Hematopoietic multipotent progenitor cell treated with erythropoietin and hydrocortisone succinate and interleukin-3 and kit ligand, for 6 days (in vitro differentiated cells): Measurements from ENCODE around the gene STK10.
"Not testable (repeated sequence)": the region's sequence is repeated elsewhere in the genome, so short reads cannot be mapped to it uniquely, and the experiment has no call there.

Experiments used
- DNase-seq: peaks from one replicate; pipeline ENCODE4 v3.0.0-alpha.2; 2015

STK10 gene

DNA sequence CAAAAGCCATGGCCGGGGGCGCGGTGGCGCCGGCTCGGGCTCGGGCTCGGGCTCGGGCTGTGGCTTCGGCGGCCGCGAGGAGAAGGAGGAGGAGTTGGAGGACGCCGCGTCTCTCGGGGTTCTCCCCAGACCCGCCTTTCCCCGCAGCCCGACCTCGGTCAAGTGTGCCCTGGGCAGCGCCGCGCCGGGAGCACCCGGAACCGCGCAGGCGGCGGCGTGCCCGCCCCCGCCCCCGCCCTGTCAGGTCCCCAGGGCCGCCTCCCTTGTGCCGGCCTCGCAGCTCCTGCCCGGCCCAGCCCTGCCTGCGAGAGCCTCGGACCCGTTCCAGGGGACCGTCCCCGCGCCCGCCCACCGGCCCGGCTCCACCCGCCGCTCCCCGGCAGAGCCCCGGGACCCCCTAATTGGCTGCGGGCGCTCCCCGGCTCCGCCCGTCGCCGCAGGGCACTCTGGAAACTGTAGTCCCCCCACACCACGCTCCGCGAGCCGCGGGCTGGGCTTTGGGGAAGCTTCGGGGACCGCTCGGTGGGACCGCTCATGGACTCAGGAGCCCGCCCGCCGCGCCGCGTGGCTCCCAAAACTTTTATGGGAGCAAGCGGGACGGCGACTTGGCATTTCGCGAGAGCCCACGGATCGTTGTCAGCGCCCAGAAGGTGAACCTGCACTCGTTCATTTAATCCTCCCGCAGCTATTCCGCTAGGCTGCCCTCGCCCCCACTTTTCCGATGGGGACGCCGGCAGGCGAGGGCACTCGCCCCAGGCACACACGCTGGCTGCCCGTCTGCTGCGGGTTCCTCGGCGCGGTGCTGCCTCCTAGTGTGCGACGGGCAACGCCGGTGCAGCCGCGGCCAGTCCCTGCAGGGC is at the start of gene STK10:
STK10 (minus strand) TSS at position 192 of the 860 bp plus-strand sequence; CDS start at position 10, 182 bp downstream.
- peak; percentile 93 for DNase-seq

GRCh38 chr5:172235827-172236736 is 48.1 kb upstream of the STK10 start:
- DNase-seq = no peak

DNA sequence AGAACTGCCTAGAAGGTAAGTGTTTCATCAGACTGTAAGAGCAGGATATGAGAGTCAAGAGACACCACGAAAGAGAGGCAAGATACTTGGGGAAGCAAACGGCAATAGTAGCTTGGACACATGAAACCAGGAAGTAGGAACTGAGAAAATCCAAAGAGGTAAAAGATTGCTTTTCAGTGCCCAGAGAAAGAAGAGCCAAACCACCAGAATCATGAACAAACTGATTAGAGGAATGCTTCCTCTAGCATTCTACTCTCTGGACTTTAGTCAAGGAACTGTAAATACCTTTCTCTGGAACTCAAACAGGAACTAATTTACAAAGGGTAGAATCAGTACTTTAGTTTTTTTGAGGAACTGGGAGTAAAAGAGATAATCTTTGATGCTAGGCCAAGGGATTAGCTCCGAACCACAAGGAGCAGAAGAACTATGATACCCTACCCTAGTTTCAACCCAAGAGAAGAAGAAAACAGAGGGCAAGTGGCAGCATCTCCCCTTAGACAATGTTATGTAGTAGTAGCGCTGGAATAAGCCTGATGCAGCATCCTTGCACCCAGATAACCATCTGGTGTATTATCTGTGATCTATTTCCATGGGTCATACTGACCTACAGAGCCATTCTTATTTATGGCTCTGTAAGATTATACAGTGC is 47.2 kb upstream of the STK10 start:
- DNase-seq = peak; percentile 4

DNA sequence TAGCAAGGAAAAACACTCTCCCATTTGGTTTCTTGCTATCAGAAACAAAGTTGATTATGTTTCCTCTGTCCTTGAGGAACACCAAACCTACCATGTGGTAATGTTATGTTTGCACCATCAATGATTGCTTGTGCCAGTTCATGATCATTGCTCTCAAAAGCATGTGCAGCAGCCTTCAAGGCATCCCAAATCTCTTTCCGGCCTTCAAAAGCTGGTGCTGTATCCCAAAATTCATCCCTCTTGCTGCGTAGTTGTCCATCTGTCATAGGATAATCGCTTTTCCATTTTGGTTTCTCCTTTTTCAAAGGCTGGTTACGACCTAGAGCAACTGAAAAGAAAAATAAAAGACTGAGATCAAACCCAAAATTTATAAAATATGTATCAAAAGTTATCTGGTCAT is 46.0 kb upstream of the STK10 start:
- no peak for DNase-seq

DNA sequence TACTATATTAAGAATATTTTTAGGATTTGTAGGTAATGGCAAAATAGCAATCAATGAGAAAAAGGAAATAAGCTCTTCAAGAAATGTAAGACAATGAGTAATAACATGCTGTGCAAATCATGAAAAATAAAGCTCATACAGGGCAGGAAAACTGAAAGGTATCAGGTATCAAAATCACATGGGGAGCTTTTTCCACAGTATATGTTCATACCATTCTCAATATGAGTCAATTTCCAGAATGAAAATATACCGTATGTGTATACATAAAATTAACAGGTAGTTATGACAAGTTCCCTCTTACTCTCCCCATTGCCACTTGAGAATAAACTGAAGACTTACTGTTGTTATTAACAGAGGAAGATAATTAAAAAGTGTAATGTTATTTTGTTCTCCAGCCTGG is 41.9 kb upstream of the STK10 start:
- no peak for DNase-seq

DNA sequence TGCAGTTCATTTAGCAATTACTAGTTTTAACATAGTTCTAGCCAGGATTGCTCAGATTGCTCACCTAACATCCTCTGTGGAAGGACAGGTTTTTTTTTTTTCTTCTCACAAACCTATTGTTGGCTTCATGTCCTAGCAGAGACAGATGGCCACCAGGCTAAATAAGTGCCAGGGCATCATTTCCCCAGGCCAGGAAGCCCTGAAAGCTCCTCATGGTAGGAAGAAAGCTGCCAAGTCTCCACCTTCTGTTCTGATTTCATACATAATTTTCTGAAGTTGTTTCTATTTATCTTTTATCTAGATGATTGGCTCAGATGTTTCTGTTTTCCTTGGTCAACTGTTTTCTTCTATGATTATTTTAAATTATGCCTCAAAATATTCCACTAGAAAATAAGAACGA is 37.0 kb upstream of the STK10 start:
- DNase-seq = no peak

DNA sequence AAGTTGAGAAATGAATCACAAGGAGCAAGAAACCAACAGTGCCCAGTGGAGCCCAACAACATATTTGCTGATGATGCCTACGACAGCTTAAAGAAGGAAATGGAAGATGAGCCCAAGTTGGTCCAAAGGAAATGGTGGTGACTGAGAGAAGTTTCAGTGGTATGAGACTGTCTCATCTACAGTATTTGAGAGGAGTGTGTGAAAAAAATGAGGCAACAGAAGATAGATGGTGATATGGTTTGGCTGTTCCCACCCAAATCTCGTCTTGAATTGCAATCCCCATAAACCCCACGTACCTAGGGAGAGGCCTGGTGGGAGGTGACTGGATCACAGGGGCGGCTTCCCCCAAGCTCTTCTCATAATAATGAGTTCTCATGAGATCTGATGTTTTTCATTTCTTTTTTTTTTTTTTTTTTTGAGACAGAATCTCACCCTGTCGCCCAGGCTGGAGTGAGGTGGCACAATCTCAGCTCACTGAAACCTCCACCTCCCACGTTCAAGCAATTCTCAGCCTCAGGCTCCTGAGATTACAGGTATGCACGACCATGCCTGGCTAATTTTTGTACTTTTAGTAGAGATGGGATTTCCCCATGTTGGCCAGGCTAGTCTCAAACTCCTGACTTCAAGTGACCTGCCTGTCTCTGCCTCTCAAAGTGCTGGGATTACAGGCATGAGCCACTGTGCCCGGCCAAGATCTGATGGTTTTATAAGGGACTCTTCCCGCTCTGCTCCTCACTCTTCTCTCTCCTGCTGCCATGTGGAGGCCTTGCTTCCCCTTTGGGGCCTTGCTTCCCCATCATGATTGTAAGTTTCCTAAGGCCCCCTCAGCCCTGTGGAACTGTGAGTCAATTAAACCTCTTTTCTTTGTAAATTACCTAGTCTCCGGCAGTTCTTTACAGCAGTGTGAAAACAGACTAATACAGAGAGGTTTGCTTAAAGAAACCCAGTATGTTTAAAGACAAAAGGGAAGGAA is 36.2 kb upstream of the STK10 start:
- no peak for DNase-seq

DNA sequence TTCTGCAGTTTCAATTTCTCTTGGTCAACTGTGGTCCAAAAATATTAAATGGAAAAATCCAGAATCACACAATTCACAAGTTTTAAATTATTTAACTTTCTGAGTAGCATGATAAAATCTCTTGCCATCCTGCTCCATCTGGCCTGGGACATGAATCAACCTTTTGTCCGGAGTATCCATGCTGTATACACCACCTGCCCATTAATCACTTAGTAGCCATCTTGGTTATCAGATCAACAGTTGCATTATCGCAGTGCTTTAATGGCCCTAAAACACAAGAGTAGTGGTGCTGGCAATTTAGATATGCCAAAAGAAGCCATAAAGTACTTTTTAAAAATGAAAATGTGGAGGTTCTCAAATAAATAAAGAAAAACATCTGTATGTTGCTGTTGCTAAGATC is 31.3 kb upstream of the STK10 start:
- no peak for DNase-seq

- DNase-seq = no peak
Observed at GRCh38 chr5:172216345-172216744, 28.3 kb upstream of the STK10 start.

DNA sequence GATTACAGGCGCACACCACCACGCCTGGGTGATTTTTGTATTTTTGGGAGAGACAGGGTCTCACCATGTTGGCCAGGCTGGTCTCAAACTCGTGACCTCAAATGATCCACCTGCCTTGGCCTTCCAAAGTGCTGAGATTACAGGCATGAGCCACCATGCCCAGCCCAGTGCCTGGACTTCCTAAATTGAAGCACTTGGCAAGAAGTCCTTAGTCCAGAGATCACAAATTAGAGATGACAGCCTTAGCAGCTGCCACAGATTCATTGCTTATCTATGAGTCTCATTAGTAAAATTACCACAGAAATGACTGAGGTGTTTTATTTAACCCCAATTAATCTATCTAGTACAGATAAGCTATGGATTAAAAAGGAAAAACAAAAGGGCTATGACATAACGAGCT is 25.1 kb upstream of the STK10 start:
- no peak for DNase-seq

- no peak for DNase-seq
Observed at GRCh38 chr5:172211676-172212075, 23.7 kb upstream of the STK10 start.

DNA sequence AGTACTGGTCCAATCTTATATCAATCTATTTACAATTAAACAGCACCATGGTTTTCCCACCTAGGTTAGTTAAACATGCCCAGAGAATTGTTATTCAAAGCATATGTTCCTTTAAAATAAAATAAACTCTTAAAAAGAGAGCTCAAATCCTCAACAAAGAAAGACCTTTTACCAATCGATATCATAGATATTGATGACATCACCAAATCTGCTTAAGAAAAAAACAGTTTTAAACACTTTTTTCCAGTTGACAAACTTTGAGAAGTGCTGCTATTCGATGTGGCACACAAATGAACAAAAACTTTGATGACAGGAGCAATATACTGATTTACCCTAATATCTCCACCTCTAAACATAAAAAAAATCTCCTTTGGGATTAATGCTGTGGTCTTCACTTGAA is 21.7 kb upstream of the STK10 start:
- DNase-seq = no peak

DNA sequence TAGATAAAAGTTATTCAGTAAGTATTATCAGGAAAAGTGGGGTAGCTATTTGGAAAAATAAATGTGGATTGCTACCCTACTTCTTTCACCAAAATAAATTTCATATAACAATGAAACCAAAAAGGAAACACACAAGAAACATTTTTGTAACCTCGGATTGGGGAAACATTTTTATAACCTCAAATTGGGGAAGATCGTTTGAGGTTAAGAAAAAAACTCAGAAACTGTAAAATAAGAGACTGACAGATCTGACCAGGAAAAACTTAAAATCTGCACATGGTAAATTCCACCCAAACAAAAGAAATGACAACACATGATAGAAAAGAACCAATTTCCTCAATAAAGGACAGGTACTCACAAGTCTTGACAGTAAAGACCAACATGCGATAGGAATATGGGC is 19.5 kb upstream of the STK10 start:
- no peak for DNase-seq

GRCh38 chr5:172205984-172206383 is 18.0 kb upstream of the STK10 start:
- not testable (repeated sequence) for DNase-seq

- DNase-seq = no peak
Observed at GRCh38 chr5:172200476-172200875, 12.5 kb upstream of the STK10 start.

GRCh38 chr5:172199446-172199845 is 11.4 kb upstream of the STK10 start:
- no peak for DNase-seq

DNA sequence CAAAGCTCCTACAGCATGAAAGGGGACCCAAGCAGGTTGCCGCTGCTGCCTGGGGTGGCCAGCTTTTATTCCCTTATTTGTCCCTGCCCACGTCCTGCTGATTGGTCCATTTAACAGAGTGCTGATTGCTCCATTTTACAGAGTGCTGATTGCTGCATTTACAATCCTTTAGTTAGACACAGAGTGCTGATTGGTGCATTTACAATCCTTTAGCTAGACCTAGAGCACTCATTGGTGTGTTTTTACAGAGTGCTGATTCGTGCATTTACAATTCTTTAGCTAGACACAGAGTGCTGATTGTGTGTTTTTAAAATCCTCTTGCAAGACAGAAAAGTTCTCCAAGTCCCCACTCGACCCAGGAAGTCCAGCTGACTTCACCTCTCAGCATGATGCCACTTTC is 9.8 kb upstream of the STK10 start:
- not testable (repeated sequence) for DNase-seq

GRCh38 chr5:172194985-172195774 is 7.2 kb upstream of the STK10 start:
- no peak for DNase-seq

GRCh38 chr5:172193872-172194271 is 5.8 kb upstream of the STK10 start, which contains the start of gene EFCAB9:
TSS of gene EFCAB9 (plus strand) at chr5:172194172. CDS start at chr5:172194173, 1 bp downstream.
- DNase-seq = no peak

DNA sequence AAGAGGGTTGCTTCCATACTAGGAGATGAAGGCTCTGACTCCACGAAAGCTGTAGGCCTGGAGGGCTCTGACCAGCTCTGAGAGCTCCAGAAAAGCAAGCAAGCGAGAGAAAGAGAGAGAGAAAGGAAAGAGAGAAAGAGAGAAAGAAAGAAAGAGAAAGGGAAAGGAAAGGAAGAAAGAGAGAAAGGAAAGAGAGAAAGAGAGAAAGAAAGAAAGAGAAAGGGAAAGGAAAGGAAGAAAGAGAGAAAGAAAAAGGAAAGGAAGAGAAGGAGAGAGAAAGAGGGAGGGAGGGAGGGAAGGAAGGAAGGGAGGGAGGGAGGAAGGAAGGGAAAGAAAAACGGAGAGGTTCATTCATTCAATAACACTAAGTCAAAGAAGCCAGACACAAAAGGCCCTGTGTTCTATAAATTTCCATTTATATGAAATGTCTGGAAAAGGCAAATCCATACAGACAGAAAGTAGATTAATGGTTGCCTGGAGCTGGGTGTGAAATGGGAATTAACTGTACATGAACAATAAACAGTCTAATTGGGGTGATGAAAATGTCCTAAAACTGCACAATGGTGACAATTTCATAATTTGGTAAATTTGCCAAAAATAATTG is 1.8 kb upstream of the STK10 start:
- DNase-seq = no peak
